ENCODE results near the gene ANK2.

ANK2 gene

GRCh38 chr4:113407409-113407808 lies 358.0 kb downstream of the ANK2 start:
- DNase-seq = peak; percentile 22

- DNase-seq = no peak
Measured at GRCh38 chr4:113409181-113409580, 359.7 kb downstream of the ANK2 start.

GRCh38 chr4:113410686-113411085 lies 361.2 kb downstream of the ANK2 start:
- DNase-seq = no peak

GRCh38 chr4:113411496-113411938 lies 362.1 kb downstream of the ANK2 start:
- DNase-seq = peak; percentile 28

GRCh38 chr4:113419631-113420030 lies 370.2 kb downstream of the ANK2 start:
- DNase-seq = no peak

GRCh38 chr4:113420938-113421337 lies 371.5 kb downstream of the ANK2 start:
- DNase-seq = no peak

- DNase-seq = no peak
Measured at GRCh38 chr4:113423631-113424030, 374.2 kb downstream of the ANK2 start.

GRCh38 chr4:113433116-113433515 lies 383.7 kb downstream of the ANK2 start:
- DNase-seq = no peak

All from NCI-H2171 treated with DMSO at 0.1 percent for 48 hours (cell line).